H1 (cell line): Measurements from ENCODE around the gene PPP1R12B. TPM values are rescaled to one million over a fixed set of nuclear protein-coding genes. Genes with fewer than 3 reads are reported as not detected.
A peak's percentile ranks its signal among the peaks of the same experiment; 100 is the strongest.
"Not testable (repeated sequence)": the region's sequence is repeated elsewhere in the genome, so short reads cannot be mapped to it uniquely, and the experiment has no call there.

Source experiments
- CTCF ChIA-PET: fragments of 300-600 bp; sonication (Branson Sonifier 250); formaldehyde crosslinking; loops from one replicate; lab custom pipeline; 2021; ENCODE audit not compliant: partially characterized antibody; lab: Charles Lee
- POLR2A ChIA-PET: fragments of 300-600 bp; sonication (Branson Sonifier 250); formaldehyde crosslinking; loops from one replicate; lab custom pipeline; 2021; ENCODE audit warnings: inconsistent platforms; ENCODE audit not compliant: partially characterized antibody; lab: Charles Lee
- DNase-seq, 2 experiments: peaks; one replicate each; pipeline versions ENCODE4 v3.0.0 to v3.0.0-alpha.2; 2010 to 2022; ENCODE audit warnings: low spot score in 2 of 2, low read depth in 1 of 2, mixed read lengths in 1 of 2
- FAIRE-seq: peaks from 2 replicates; lab custom pipeline; 2011; peaks lifted over from hg19 to GRCh38; lab: Jason Lieb, UNC
- H2AFZ ChIP-seq: 2 replicates; pipeline ENCODE4 v1.8.1; 2012; ENCODE audit warnings: low read length, inconsistent platforms
- H2AK5ac ChIP-seq: 2 replicates; pipeline ENCODE4 v1.6.1; 2013; ENCODE audit warnings: low read depth, low read length
- H2BK120ac ChIP-seq: replicated peaks from 2 replicates; pipeline ENCODE3; 2013; ENCODE audit warnings: low read depth, low read length, inconsistent platforms
- H2BK12ac ChIP-seq: 2 replicates; pipeline ENCODE4 v1.6.1; 2013; ENCODE audit warnings: low read depth, low read length
- H2BK15ac ChIP-seq: 2 replicates; pipeline ENCODE4 v1.6.1; 2013; ENCODE audit warnings: low read length
- H2BK20ac ChIP-seq: 2 replicates; pipeline ENCODE4 v1.6.1; 2013; ENCODE audit warnings: low read length
- H2BK5ac ChIP-seq: 2 replicates; pipeline ENCODE4 v1.6.1; 2013; ENCODE audit warnings: low read depth, low read length
- H3K14ac ChIP-seq: 2 replicates; pipeline ENCODE4 v1.6.1; 2013; ENCODE audit warnings: inconsistent platforms; ENCODE audit not compliant: insufficient read length
- H3K18ac ChIP-seq: 2 replicates; pipeline ENCODE4 v1.6.1; 2013; ENCODE audit warnings: low read length; ENCODE audit errors: extremely low read depth
- H3K23ac ChIP-seq: 2 replicates; pipeline ENCODE4 v1.6.1; 2013; ENCODE audit warnings: inconsistent platforms; ENCODE audit not compliant: insufficient read length
- H3K23me2 ChIP-seq: 2 replicates; pipeline ENCODE4 v1.6.1; 2013; ENCODE audit warnings: low read depth, low read length
- H3K27ac ChIP-seq: 2 replicates; pipeline ENCODE4 v1.6.1; 2011; ENCODE audit warnings: low read depth, low read length, inconsistent platforms
- H3K27me3 ChIP-seq, 4 experiments: replicated peaks in 1 of 4; 1 replicate in 1 of 4; 2 replicates in 3 of 4; pipeline versions ENCODE4 v1.6.1 to v1.8.1; 2011 to 2013; ENCODE audit warnings: low read length in 3 of 4, mild to moderate bottlenecking in 3 of 4, inconsistent platforms in 2 of 4, mixed read lengths in 2 of 4, moderate library complexity in 1 of 4; ENCODE audit not compliant: control insufficient read depth in 3 of 4, insufficient read depth in 3 of 4; ENCODE audit errors: extremely low read depth in 1 of 4
- H3K36me3 ChIP-seq, 4 experiments: 2 replicates each; pipeline versions ENCODE4 v1.6.1 to v1.8.1; 2011 to 2013; ENCODE audit warnings: mild to moderate bottlenecking in 4 of 4, low read length in 3 of 4, moderate library complexity in 2 of 4, control low read depth in 1 of 4, inconsistent platforms in 1 of 4; ENCODE audit not compliant: insufficient read depth in 4 of 4, control insufficient read depth in 2 of 4
- H3K4ac ChIP-seq: replicated peaks from 2 replicates; pipeline ENCODE3; 2013; ENCODE audit warnings: low read length, low read depth, mixed read lengths, inconsistent platforms; ENCODE audit not compliant: insufficient read length
- H3K4me1 ChIP-seq, 4 experiments: replicated peaks in 1 of 4; 1 replicate in 1 of 4; 2 replicates in 3 of 4; pipeline versions ENCODE4 v1.6.1 to v1.8.1; 2011 to 2013; ENCODE audit warnings: low read length in 3 of 4, inconsistent platforms in 2 of 4, mixed read lengths in 1 of 4; ENCODE audit not compliant: insufficient read depth in 4 of 4, control insufficient read depth in 3 of 4
- H3K4me2 ChIP-seq, 2 experiments: 2 replicates each; pipeline versions ENCODE4 v1.6.1 to v1.8.1; 2011 to 2013; ENCODE audit warnings: low read depth in 2 of 2, low read length in 2 of 2, control low read depth in 1 of 2, inconsistent platforms in 1 of 2, mild to moderate bottlenecking in 1 of 2; ENCODE audit not compliant: insufficient read depth in 1 of 2
- H3K4me3 ChIP-seq, 4 experiments: fragments of 200-600, 300-600 bp in 1 of 4; sonication (generic), shearing (Covaris generic), sonication (Bioruptor Twin) in 1 of 4; 2 replicates each; pipeline versions ENCODE4 v1.5.1 to v1.8.1; 2011 to 2016; ENCODE audit warnings: low read length in 4 of 4, low read depth in 3 of 4, control low read depth in 2 of 4, inconsistent platforms in 2 of 4, mild to moderate bottlenecking in 2 of 4, mixed read lengths in 1 of 4, moderate library complexity in 1 of 4; ENCODE audit not compliant: insufficient read depth in 2 of 4; ENCODE audit errors: extremely low read depth in 1 of 4
- H3K56ac ChIP-seq: replicated peaks from 2 replicates; pipeline ENCODE3; 2013; ENCODE audit warnings: low read depth, mild to moderate bottlenecking, mixed read lengths, low read length, inconsistent platforms; ENCODE audit not compliant: insufficient read length
- H3K79me1 ChIP-seq: 2 replicates; pipeline ENCODE4 v1.6.1; 2013; ENCODE audit warnings: low read depth, low read length, control low read depth
- H3K79me2 ChIP-seq, 2 experiments: 2 replicates each; pipeline versions ENCODE4 v1.6.1 to v1.8.1; 2012 to 2013; ENCODE audit warnings: low read length in 2 of 2, mild to moderate bottlenecking in 2 of 2, inconsistent platforms in 1 of 2; ENCODE audit not compliant: insufficient read depth in 2 of 2, control insufficient read depth in 1 of 2
- H3K9ac ChIP-seq, 4 experiments: replicated peaks in 1 of 4; 1 replicate in 1 of 4; 2 replicates in 3 of 4; pipeline versions ENCODE4 v1.6.1 to v1.8.1; 2011 to 2013; ENCODE audit warnings: low read depth in 3 of 4, low read length in 3 of 4, control low read depth in 2 of 4, mild to moderate bottlenecking in 2 of 4, moderate library complexity in 2 of 4, inconsistent platforms in 1 of 4; ENCODE audit errors: extremely low read depth in 1 of 4
- H3K9me3 ChIP-seq, 2 experiments: 2 replicates each; pipeline versions ENCODE4 v1.6.1 to v1.8.1; 2012 to 2013; ENCODE audit warnings: mild to moderate bottlenecking in 2 of 2, moderate library complexity in 2 of 2, control low read depth in 1 of 2, inconsistent platforms in 1 of 2, low read depth in 1 of 2, low read length in 1 of 2, mixed read lengths in 1 of 2; ENCODE audit not compliant: insufficient read depth in 2 of 2
- H4K20me1 ChIP-seq, 2 experiments: replicated peaks in 1 of 2; 2 replicates each; pipeline versions ENCODE3 to v1.8.1; 2011 to 2013; ENCODE audit warnings: inconsistent platforms in 2 of 2, low read length in 2 of 2, mild to moderate bottlenecking in 1 of 2; ENCODE audit not compliant: insufficient read depth in 2 of 2, control insufficient read depth in 1 of 2
- H4K5ac ChIP-seq: 2 replicates; pipeline ENCODE4 v1.6.1; 2013; ENCODE audit warnings: low read length, low read depth, mixed read lengths, inconsistent platforms; ENCODE audit not compliant: insufficient read length
- H4K8ac ChIP-seq: 2 replicates; pipeline ENCODE4 v1.8.0; 2013; ENCODE audit warnings: mild to moderate bottlenecking, moderate library complexity, low read length, inconsistent platforms; ENCODE audit not compliant: insufficient read depth; ENCODE audit errors: extremely low read depth
- H4K91ac ChIP-seq: replicated peaks from 2 replicates; pipeline ENCODE3; 2013; ENCODE audit warnings: low read length, mixed read lengths, inconsistent platforms; ENCODE audit not compliant: insufficient read length
- WGBS, 2 experiments: shearing (Covaris generic) in 1 of 2; methylation state at CpG; one replicate each; pipeline versions ENCODE4 v1.1.6 to v1.1.7; 2013 to 2015; ENCODE audit warnings: low lambda C conversion rate in 2 of 2, mixed read lengths in 2 of 2, inconsistent platforms in 1 of 2, low coverage in 1 of 2, missing lambda C conversion rate in 1 of 2; ENCODE audit not compliant: insufficient replicate concordance in 2 of 2, insufficient coverage in 1 of 2, insufficient read length in 1 of 2; ENCODE audit errors: extremely low coverage in 1 of 2, missing lambda C conversion rate in 1 of 2; 5-methylcytosine and 5-hydroxymethylcytosine counted together
- polyA plus RNA-seq, 7 experiments: library from polyadenylated mRNA; depleted of rRNA in 3 of 7; stranded (reverse) in 5 of 7; unstranded in 2 of 7; fragments of >200 nt in 5 of 7; fragments of 200-250 nt in 2 of 7; gene quantifications; 1 replicate in 5 of 7; 2 replicates in 1 of 7; 4 replicates in 1 of 7; pipeline versions ENCODE4 v1.2.1 to v1.2.3, GENCODE V29; 2011 to 2013; ENCODE audit warnings: missing spikeins in 2 of 7, mixed read lengths in 2 of 7
- total RNA-seq: library from RNA; stranded (reverse); fragmentation: NEBNext Ultra II Directional; extraction: Animal tissue kit (Norgen Biotek cat#: 25700); gene quantifications from 2 replicates; pipeline ENCODE4 v1.2.1, GENCODE V29; 2021

Gene PPP1R12B
- total and polyA plus RNA-seq, 2 of the 8 experiments (the other 6 are each of a cell fraction or from before 2014, with no cell fraction given): 7.9 to 18.7 TPM

DNA sequence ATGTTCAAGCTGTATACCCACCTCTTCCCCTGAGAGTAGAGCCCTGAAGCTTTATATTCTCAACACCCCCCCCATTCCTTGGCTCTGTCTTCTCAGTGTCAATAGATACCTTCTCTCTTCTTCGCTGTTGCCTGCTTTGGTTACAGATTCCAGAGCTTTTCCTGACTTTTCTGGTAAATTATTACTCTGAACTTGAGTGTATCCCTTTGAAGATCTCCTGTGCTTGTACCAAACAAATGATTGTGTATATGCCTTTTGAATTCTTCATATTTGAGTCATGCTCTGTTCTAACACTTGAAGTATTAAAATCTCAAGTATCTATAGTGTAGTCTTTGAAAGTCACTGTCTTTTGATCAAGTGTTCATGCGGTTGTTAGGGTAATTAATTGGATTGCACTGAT, 32.0 kb downstream of the PPP1R12B start:
- H3K23me2 ChIP-seq, H2BK120ac ChIP-seq, H3K23ac ChIP-seq, H3K9me3 ChIP-seq, H3K27me3 ChIP-seq, H3K56ac ChIP-seq, H3K18ac ChIP-seq, H4K5ac ChIP-seq, CTCF ChIA-PET, H2AFZ ChIP-seq, H4K91ac ChIP-seq, H3K79me1 ChIP-seq, H3K36me3 ChIP-seq, H3K4ac ChIP-seq, H3K9ac ChIP-seq, H4K8ac ChIP-seq, H4K20me1 ChIP-seq, H3K14ac ChIP-seq, DNase-seq, FAIRE-seq, H2BK20ac ChIP-seq, H2AK5ac ChIP-seq, H2BK15ac ChIP-seq, H2BK12ac ChIP-seq, H3K79me2 ChIP-seq: not testable (repeated sequence)
- 81% methylated on average over 2 of the region's 2 CpGs; no CpG with 5 or more reads in 1 of the 2 experiments for WGBS, 2 experiments
- Histone ChIP-seq H3K4me1 (peaks cover 2 to 16% (median 4%) of the 10 kb centered on the region in 4 experiments; a peak in 5 of 7 replicates), H3K4me3 (peak overlapping the region in 1 of 4 experiments; percentile 46; a peak in 1 of 8 replicates), H3K4me2 (peak overlapping the region; percentile 57 to 78; a peak in 3 of 4 replicates), H2BK5ac (0 out of 2 replicates have a peak overlapping the region, but pooled peaks have one; percentile 78), H3K27ac (peak overlapping the region; percentile 46; the same call in 1 of the 2 replicates)
- POLR2A ChIA-PET: interaction anchor here (1.3 kb wide), 1 partner anchor 258 kb away, joined by 3 read pairs; no protein-coding TSS in a partner anchor

DNA sequence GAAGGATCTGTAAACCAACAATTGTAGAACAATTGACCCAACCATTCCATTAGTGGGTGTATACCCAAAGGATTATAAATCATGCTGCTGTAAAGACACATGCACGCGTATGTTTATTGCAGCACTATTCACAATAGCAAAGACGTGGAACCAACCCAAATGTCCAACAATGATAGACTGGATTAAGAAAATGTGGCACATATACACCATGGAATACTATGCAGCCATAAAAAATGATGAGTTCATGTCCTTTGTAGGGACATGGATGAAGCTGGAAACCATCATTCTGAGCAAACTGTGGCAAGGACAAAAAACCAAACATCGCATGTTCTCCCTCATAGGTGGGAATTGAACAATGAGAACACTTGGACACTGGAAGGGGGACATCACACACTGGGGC, 33.4 kb downstream of the PPP1R12B start:
- H3K4me3 ChIP-seq, H3K4me2 ChIP-seq, H4K8ac ChIP-seq, H3K14ac ChIP-seq, H2AFZ ChIP-seq, H3K4ac ChIP-seq, H3K79me1 ChIP-seq, H2BK5ac ChIP-seq, H3K36me3 ChIP-seq, FAIRE-seq, H2AK5ac ChIP-seq, H4K20me1 ChIP-seq, H3K56ac ChIP-seq, H2BK20ac ChIP-seq, H4K91ac ChIP-seq, H3K27me3 ChIP-seq, H3K23me2 ChIP-seq, H3K9me3 ChIP-seq, H2BK12ac ChIP-seq, H3K79me2 ChIP-seq, DNase-seq, POLR2A ChIA-PET, H3K27ac ChIP-seq, H2BK15ac ChIP-seq, H2BK120ac ChIP-seq, H3K18ac ChIP-seq, H4K5ac ChIP-seq, H3K9ac ChIP-seq, H3K23ac ChIP-seq: not testable (repeated sequence)
- 91% methylated on average over 4 of the region's 4 CpGs; no CpG with 5 or more reads in 1 of the 2 experiments for WGBS, 2 experiments
- CTCF ChIA-PET: interaction anchor here (0.8 kb wide), 1 partner anchor 32 kb away, joined by 6 read pairs; no protein-coding TSS in a partner anchor
- peaks cover 2 to 16% (median 4%) of the 10 kb centered on the region in 4 experiments; a peak in 5 of 7 replicates for H3K4me1 ChIP-seq
